Renal cortex interstitium (tissue), 3 donors: ENCODE data around the gene HTR3A. TPM values are rescaled to one million over a fixed set of nuclear protein-coding genes. Genes with fewer than 3 reads are reported as not detected.

Source experiments
- polyA plus RNA-seq, 3 donors: library from polyadenylated mRNA; unstranded; fragments of 120-200 nt; gene quantifications; one replicate each; pipeline ENCODE4 v1.2.1, GENCODE V29; 2013; ENCODE audit not compliant: insufficient read length in 3 of 3

HTR3A gene
- polyA plus RNA-seq, 3 donors, result 0.07 to 0.30 (median 0.22) TPM

Other genes with a start within 250 kb of the HTR3A start
- 10 to 100 TPM; 21.9 to 26.8 (median 24.3) TPM for gene ZW10, start 201.4 kb upstream of the HTR3A start, polyA plus RNA-seq
- gene CLDN25, start 195.3 kb upstream of the HTR3A start, polyA plus RNA-seq, result not detected
- gene USP28, start 99.5 kb upstream of the HTR3A start, polyA plus RNA-seq, result 10 to 100 TPM; 43.9 to 50.8 (median 49.8) TPM
- under 1 TPM in 2 of 3 donors, not detected in 1; 0.12 to 0.15 TPM for gene HTR3B, start 70.3 kb upstream of the HTR3A start, polyA plus RNA-seq
- 1 to 10 TPM; 1.4 to 2.5 (median 1.7) TPM for gene ZBTB16, start 84.6 kb downstream of the HTR3A start, polyA plus RNA-seq